A673 (cell line): Measurements from ENCODE around the gene BRD4.

ENCODE experiments used
- CTCF ChIP-seq: fragments of 300-800, 200-600 bp; sonication (generic); conservative IDR thresholded peaks from 2 replicates; pipeline ENCODE4 v1.5.1; 2017; ENCODE audit warnings: low read depth, mild to moderate bottlenecking, antibody characterized with exemption, low read length, moderate library complexity, mixed read lengths
- EZH2 ChIP-seq: fragments of 200-600 bp; sonication (generic); IDR thresholded peaks from 2 replicates; pipeline ENCODE4 v1.6.1; 2017; ENCODE audit warnings: borderline replicate concordance, low read depth, mild to moderate bottlenecking, mixed read lengths, antibody characterized with exemption, low read length; ENCODE audit not compliant: poor library complexity, severe bottlenecking

- TF ChIP-seq CTCF, result no peak
- no peak for TF ChIP-seq EZH2
These were observed 95.5 kb downstream of the BRD4 start for GRCh38 chr19:15236886-15237285.
